PFSK-1 (cell line): Measurements from ENCODE around the gene ATP1B3.

Source experiments
- FOXP2 ChIP-seq: optimal IDR thresholded peaks from 2 replicates; pipeline ENCODE3; 2011; ENCODE audit warnings: borderline replicate concordance, control low read depth, inconsistent platforms; ENCODE audit not compliant: insufficient read depth; ENCODE audit errors: extremely low read length, extremely low read depth
- POLR2AphosphoS5 ChIP-seq: IDR thresholded peaks from 2 replicates; pipeline ENCODE4 v1.6.1; 2012; ENCODE audit warnings: low read depth, mild to moderate bottlenecking, control low read depth, low read length, moderate library complexity
- SIN3A ChIP-seq: IDR thresholded peaks from 2 replicates; pipeline ENCODE4 v1.6.1; 2012; ENCODE audit warnings: mild to moderate bottlenecking, low read length, moderate library complexity, borderline replicate concordance; ENCODE audit not compliant: insufficient read depth
- TAF1 ChIP-seq: IDR thresholded peaks from 2 replicates; pipeline ENCODE4 v1.6.1; 2012; ENCODE audit warnings: low read length, control low read depth, borderline replicate concordance; ENCODE audit not compliant: insufficient read depth
- TF ChIP-seq, protein P1 (sequence below), 2 experiments: IDR thresholded peaks; 2 replicates each; pipeline versions ENCODE4 v1.6.1 to v1.8.0; 2011 to 2012; ENCODE audit warnings: low read depth in 2 of 2, low read length in 2 of 2, control low read depth in 1 of 2, inconsistent platforms in 1 of 2, mild to moderate bottlenecking in 1 of 2, moderate library complexity in 1 of 2; ENCODE audit not compliant: insufficient read depth in 1 of 2

DNA sequence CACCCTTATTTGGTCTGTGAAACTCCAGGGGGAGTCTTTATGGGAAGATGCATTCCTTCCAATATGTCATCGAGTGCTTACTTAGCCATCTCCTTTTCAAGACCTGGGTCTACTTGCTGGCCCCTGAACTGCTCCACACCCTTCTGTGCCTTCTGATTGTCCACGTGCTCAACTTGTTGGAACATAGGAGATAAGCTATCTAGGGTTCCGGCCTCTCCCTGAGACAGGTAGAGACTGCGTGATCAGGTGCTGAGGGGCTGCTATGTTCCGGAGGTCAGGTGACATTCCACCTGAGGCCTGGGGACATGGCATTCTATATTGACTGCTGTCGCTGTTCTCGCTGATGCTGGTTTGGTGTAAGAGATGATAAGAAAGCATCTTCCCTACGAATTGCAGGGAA lies 65.6 kb downstream of the ATP1B3 start:
- TF ChIP-seq POLR2AphosphoS5 (no peak), FOXP2 (no peak), SIN3A (no peak), TAF1 (no peak)
- TF ChIP-seq, protein P1, sequence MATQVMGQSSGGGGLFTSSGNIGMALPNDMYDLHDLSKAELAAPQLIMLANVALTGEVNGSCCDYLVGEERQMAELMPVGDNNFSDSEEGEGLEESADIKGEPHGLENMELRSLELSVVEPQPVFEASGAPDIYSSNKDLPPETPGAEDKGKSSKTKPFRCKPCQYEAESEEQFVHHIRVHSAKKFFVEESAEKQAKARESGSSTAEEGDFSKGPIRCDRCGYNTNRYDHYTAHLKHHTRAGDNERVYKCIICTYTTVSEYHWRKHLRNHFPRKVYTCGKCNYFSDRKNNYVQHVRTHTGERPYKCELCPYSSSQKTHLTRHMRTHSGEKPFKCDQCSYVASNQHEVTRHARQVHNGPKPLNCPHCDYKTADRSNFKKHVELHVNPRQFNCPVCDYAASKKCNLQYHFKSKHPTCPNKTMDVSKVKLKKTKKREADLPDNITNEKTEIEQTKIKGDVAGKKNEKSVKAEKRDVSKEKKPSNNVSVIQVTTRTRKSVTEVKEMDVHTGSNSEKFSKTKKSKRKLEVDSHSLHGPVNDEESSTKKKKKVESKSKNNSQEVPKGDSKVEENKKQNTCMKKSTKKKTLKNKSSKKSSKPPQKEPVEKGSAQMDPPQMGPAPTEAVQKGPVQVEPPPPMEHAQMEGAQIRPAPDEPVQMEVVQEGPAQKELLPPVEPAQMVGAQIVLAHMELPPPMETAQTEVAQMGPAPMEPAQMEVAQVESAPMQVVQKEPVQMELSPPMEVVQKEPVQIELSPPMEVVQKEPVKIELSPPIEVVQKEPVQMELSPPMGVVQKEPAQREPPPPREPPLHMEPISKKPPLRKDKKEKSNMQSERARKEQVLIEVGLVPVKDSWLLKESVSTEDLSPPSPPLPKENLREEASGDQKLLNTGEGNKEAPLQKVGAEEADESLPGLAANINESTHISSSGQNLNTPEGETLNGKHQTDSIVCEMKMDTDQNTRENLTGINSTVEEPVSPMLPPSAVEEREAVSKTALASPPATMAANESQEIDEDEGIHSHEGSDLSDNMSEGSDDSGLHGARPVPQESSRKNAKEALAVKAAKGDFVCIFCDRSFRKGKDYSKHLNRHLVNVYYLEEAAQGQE (IDR thresholded peaks at IDR 0.05; ENCODE audit: insufficient read depth in 1 of 2, low read depth in 2 of 2, low read length in 2 of 2), result no peak
